GM13976 (cell line): Measurements from ENCODE around the gene DISC1.
"Not testable (repeated sequence)": the region's sequence is repeated elsewhere in the genome, so short reads cannot be mapped to it uniquely, and the experiment has no call there.

ENCODE experiments used
- DNase-seq: peaks from one replicate; pipeline ENCODE4 v3.0.0; 2012; ENCODE audit warnings: low spot score
- in situ Hi-C: fragments of 300-500 bp; cut with MboI; formaldehyde crosslinking; loops from one replicate; pipeline ENCODE4 v1.12.0; 2022; ENCODE audit warnings: low sequenced_read_pairs, mixed read lengths, inconsistent platforms; ENCODE audit not compliant: unreplicated experiment
- TF ChIP-seq, protein P1 (sequence below): IDR thresholded peaks from 2 replicates; pipeline ENCODE4 v1.5.1; 2012; ENCODE audit warnings: borderline replicate concordance, mild to moderate bottlenecking; ENCODE audit not compliant: insufficient read depth; ENCODE audit errors: extremely low read depth, missing control alignments, control extremely low read depth

The DISC1 gene

GRCh38 chr1:231903586-231904081 is 277.0 kb downstream of the DISC1 start:
- TF ChIP-seq, protein P1, sequence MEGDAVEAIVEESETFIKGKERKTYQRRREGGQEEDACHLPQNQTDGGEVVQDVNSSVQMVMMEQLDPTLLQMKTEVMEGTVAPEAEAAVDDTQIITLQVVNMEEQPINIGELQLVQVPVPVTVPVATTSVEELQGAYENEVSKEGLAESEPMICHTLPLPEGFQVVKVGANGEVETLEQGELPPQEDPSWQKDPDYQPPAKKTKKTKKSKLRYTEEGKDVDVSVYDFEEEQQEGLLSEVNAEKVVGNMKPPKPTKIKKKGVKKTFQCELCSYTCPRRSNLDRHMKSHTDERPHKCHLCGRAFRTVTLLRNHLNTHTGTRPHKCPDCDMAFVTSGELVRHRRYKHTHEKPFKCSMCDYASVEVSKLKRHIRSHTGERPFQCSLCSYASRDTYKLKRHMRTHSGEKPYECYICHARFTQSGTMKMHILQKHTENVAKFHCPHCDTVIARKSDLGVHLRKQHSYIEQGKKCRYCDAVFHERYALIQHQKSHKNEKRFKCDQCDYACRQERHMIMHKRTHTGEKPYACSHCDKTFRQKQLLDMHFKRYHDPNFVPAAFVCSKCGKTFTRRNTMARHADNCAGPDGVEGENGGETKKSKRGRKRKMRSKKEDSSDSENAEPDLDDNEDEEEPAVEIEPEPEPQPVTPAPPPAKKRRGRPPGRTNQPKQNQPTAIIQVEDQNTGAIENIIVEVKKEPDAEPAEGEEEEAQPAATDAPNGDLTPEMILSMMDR = no peak
- no peak for DNase-seq
- in situ Hi-C loops = no loop called here

GRCh38 chr1:231907310-231907709 is 280.7 kb downstream of the DISC1 start:
- in situ Hi-C loops, DNase-seq: not testable (repeated sequence)

GRCh38 chr1:231913493-231913892 is 286.9 kb downstream of the DISC1 start:
- in situ Hi-C loops = no loop called here
- TF ChIP-seq, protein P1 = no peak
- no peak for DNase-seq

DNA sequence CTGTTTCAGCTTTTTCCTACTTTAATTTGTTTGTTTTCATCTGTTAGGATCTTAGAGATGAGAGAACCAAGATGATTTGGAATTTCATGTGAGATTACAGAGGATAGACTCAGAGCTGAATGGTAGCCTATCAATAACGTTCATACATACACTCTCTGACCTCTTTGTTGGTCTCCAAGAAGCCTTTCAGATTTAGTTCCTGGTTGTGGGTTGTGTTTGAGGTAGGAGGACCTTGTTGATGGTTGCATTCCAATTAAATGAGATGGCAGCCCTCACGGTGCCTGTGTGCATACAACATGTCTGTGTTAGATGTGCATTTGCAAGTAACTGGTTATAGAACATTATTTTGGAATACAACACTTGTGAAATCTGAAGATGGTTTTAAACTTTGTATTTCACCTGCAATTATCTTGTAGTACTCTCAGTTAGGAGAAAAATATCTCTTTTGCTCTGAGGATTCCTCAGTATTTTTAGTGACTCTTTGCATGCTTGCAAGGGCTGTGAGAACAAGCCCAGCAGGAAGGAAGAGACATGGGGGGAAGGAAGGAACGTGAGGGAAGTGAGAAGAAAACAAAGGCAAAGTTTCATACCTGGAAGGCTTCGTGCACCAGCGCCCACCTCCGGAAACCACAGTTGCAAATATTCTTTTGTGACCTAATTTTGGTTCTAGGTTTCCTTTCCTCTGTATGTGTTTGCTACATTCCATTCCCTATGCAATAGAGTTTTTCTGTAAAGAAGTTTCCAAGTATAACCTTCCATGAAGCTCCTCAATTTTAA is 291.8 kb downstream of the DISC1 start:
- in situ Hi-C loops = no loop called here
- TF ChIP-seq, protein P1 = no peak
- no peak for DNase-seq

DNA sequence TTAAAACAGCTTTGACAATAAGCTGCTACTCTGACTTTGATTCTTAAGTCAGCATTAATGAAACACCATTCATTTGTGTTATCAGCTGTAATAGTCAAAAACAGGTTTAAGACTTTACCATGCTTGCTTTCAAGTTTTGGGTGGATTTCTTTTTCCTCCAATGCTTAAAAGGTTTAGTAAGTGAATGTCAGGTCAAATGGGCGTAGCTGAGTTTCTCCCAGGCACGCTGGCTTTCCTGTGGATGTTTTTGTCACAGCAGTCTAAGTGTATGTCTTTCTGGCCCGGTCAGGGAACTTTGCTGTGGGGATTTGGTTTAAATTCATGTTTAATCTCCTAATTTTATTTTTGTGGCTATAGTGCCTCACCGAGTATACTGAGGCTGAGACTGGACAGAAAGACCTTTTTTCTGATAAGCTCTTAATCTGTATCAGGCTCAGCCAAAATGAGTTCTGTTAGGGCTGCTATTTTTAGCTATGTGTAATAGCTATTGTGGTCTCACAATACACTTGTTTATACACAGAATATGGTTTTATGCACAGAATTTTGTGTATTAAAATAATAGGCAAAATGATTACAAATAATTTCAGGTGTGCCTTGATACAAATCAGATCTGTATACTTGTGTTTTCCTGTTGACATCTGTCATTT is 292.8 kb downstream of the DISC1 start:
- no peak for DNase-seq
- TF ChIP-seq, protein P1 = no peak
- in situ Hi-C loops = no loop called here

DNA sequence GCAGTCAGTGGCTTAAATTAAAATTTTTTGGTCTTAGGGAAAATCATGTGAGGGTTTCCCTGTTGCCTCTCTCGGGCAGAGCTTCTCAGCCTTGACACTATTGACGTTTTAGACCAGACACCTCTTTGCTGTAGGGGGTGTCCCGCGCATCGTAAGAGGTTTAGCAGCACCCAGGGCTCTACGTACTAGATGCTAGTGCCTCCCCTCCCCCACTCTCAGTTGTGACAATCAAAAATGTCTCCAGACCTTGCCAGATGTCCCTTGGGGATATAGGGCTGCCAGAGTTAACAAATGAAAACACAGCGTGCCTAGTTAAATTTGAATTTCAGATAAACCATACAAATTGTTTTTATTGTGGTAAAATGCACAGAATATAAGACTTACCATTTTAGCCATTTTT is 293.3 kb downstream of the DISC1 start:
- no peak for DNase-seq
- TF ChIP-seq, protein P1 = no peak

DNA sequence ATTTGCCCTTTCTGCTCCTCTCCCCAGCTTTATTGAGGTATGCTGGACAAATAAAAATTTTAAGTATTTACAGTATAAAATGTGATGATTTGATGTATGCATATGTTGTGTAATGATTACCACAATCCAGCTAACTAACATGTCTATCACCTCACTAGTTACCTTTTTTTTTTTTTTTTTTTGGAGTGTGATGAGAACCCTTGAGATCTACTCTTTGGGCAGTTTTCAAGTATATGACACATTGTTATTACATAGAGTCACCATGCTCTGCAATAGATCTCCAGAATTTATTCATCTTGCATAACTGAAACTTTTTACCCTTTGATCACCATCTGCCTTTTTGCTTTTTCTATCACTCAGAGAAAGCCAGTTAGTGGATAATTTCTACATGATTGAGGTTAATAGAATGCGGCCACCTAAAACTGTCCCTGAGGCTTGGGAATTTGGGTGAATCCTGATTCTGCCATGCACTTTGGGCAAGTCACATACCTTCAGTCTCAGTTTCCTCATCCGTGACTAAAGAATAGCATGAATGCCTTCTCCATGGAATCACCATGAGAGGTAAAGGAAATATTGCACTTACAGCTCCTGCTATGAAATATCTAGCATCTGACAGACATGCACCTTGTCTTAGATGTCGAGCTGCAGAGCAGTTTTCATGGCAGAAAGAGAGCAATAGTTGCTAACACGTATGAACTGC is 295.2 kb downstream of the DISC1 start:
- no peak for DNase-seq
- in situ Hi-C loops = no loop called here
- TF ChIP-seq, protein P1 = no peak

More for the DNA sequence above, 293.3 kb downstream of the DISC1 start:
- in situ Hi-C loops = no loop called here
